Sigmoid colon (tissue), 4 donors: ENCODE data around the gene TTC12.

Source experiments
- EP300 ChIP-seq, 4 donors: sonication (generic); formaldehyde crosslinking; IDR thresholded peaks; one replicate each; pipeline ENCODE4 v1.6.1; 2017; ENCODE audit warnings: antibody characterized with exemption in 4 of 4
- TF ChIP-seq, protein P1 (sequence below), 4 experiments: fragments of 450-650 bp in 3 of 4; fragments of 200-600 bp in 1 of 4; IDR thresholded peaks; one replicate each; pipeline ENCODE4 v1.5.1; 2016 to 2019; ENCODE audit warnings: antibody characterized with exemption in 4 of 4, mild to moderate bottlenecking in 3 of 4, moderate library complexity in 2 of 4

DNA sequence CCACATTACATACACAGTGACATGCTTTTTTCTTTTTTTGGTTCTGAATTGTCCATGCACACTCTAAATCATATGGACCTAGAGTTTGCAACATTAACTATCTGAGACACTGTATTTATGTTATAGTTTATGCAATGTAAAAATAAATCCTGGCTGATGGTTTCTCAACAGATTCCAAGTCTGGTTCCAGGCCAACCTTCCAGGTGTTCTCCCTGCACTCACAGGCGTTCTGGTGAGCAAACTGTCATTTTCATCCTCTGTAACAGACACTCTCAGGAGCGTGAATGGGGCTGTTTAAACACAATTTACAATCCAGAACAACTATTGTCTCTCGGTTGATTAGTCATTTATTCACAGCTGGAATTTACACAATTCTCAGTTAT is 36.7 kb downstream of the TTC12 start:
- TF ChIP-seq, protein P1, sequence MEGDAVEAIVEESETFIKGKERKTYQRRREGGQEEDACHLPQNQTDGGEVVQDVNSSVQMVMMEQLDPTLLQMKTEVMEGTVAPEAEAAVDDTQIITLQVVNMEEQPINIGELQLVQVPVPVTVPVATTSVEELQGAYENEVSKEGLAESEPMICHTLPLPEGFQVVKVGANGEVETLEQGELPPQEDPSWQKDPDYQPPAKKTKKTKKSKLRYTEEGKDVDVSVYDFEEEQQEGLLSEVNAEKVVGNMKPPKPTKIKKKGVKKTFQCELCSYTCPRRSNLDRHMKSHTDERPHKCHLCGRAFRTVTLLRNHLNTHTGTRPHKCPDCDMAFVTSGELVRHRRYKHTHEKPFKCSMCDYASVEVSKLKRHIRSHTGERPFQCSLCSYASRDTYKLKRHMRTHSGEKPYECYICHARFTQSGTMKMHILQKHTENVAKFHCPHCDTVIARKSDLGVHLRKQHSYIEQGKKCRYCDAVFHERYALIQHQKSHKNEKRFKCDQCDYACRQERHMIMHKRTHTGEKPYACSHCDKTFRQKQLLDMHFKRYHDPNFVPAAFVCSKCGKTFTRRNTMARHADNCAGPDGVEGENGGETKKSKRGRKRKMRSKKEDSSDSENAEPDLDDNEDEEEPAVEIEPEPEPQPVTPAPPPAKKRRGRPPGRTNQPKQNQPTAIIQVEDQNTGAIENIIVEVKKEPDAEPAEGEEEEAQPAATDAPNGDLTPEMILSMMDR (IDR thresholded peaks at IDR 0.05): no peak
- TF ChIP-seq EP300 (IDR thresholded peaks at IDR 0.05): no peak
